AG09309 (cell line): ENCODE data around the gene CD9.
A peak's percentile ranks its signal among the peaks of the same experiment; 100 is the strongest.
"Not testable (repeated sequence)": the region's sequence is repeated elsewhere in the genome, so short reads cannot be mapped to it uniquely, and the experiment has no call there.

Experiments used
- DNase-seq: peaks from one replicate; pipeline ENCODE4 v3.0.0-alpha.2; 2010; ENCODE audit warnings: low read depth
- H3K4me3 ChIP-seq: 2 replicates; pipeline ENCODE4 v1.5.1; 2011; ENCODE audit warnings: mild to moderate bottlenecking, low read depth, low read length, moderate library complexity; ENCODE audit not compliant: control insufficient read depth
- TF ChIP-seq, protein P1 (sequence below): IDR thresholded peaks from 2 replicates; pipeline ENCODE4 v1.5.1; 2011; ENCODE audit warnings: mild to moderate bottlenecking, low read depth, low read length, inconsistent platforms; ENCODE audit not compliant: insufficient read depth, control insufficient read depth; ENCODE audit errors: missing control alignments

The CD9 gene, protein sequence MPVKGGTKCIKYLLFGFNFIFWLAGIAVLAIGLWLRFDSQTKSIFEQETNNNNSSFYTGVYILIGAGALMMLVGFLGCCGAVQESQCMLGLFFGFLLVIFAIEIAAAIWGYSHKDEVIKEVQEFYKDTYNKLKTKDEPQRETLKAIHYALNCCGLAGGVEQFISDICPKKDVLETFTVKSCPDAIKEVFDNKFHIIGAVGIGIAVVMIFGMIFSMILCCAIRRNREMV

DNA sequence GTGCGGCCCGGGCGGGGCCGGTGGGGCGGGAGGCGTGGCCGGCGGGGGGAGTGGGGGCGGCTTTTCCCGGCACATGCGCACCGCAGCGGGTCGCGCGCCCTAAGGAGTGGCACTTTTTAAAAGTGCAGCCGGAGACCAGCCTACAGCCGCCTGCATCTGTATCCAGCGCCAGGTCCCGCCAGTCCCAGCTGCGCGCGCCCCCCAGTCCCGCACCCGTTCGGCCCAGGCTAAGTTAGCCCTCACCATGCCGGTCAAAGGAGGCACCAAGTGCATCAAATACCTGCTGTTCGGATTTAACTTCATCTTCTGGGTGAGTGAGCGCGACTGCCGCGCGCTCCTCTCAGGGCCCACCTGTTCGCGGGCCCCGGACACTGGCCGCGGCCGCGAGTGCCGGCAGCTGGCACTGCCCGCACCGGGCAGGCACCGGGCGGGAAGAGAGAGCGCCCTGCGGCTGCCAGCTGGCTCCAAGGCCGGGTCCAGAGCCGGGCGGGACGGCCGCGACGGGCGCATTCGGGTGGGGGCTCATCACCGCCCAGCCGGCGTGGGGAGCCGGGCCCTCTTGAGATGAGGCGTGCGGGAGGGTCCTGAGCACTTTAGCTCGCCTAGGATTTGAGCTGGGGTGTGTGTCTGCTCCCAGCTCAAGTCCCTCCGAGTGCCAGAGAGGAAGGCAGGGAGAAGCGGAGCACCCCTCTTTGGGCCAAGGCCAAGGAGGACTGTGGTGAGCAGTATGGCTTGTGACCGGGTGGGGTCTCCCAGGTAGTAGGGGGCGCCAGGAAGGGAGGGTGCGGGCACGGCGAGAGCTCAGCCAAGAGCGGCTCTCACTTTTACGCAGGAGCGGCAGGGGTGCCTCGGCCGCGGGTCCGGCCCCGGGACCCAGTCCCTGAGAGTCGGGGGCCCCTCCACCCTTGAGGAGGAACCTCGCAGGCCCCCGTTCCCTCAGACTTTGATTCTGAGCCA is at the start of gene CD9:
Gene CD9, plus strand, starts transcription at position 145 of the 957 bp plus-strand sequence. Its CDS starts 100 bp downstream, at position 245.
- H3K4me3 ChIP-seq, result peak within 1 kb of the TSS; percentile 49
- DNase-seq, result no peak
- TF ChIP-seq, protein P1, sequence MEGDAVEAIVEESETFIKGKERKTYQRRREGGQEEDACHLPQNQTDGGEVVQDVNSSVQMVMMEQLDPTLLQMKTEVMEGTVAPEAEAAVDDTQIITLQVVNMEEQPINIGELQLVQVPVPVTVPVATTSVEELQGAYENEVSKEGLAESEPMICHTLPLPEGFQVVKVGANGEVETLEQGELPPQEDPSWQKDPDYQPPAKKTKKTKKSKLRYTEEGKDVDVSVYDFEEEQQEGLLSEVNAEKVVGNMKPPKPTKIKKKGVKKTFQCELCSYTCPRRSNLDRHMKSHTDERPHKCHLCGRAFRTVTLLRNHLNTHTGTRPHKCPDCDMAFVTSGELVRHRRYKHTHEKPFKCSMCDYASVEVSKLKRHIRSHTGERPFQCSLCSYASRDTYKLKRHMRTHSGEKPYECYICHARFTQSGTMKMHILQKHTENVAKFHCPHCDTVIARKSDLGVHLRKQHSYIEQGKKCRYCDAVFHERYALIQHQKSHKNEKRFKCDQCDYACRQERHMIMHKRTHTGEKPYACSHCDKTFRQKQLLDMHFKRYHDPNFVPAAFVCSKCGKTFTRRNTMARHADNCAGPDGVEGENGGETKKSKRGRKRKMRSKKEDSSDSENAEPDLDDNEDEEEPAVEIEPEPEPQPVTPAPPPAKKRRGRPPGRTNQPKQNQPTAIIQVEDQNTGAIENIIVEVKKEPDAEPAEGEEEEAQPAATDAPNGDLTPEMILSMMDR, result no peak

DNA sequence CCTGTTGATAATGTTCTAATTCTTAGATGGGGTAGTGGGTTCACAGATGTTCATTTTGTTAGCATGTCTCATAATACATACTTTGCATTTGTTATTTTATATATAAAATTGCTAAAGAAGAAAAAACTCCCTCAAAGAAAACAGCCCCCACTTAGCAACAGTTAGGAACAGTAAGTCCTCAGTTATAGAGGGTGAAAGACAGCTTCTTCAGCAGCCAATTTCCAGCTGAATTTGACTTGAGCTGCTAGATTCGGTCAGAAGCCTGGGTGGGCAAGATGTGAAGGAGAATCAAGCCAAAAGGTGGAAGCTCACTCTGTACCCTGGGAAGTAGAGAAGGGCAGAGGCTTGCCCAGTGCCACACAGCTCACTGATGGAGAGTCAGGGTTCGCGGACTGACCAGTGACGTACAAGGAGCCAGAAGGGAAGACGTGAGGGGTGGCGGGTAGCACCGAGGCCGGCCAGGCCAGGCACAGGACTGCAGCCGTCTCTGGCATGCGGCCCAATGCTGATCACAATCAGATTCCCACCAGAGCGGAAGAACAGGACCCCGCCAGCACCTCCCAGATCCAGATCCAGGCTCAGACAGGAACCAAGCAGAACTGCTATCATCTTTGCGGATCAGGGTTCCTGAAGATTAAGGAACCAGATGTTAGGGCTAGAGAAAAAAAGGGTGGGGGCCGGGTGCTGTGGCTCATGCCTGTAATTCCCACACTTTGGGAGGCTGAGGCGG is 45.3 kb upstream of the CD9 start:
- no peak overlapping the region for H3K4me3 ChIP-seq
- no peak for DNase-seq
- TF ChIP-seq, protein P1, result no peak

DNA sequence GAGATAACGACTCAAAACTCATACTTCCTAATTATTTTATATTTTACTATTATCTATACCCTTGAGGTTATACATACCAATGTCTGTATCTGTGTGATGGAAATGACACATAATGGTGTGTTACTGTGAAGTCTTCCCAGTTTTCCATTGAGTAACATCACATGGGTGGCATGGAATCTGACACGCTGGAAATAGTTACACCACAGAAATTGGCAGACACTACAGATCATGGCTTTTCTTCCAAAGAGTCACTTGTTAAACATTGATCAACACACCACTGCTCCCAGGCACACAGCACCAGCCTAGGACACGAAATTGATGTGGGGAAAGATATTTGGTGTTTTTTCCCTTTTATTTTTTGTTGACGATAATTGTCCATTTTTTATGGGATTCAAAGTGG is 42.7 kb upstream of the CD9 start:
- no peak overlapping the region for H3K4me3 ChIP-seq
- DNase-seq, result no peak
- TF ChIP-seq, protein P1, result no peak

DNA sequence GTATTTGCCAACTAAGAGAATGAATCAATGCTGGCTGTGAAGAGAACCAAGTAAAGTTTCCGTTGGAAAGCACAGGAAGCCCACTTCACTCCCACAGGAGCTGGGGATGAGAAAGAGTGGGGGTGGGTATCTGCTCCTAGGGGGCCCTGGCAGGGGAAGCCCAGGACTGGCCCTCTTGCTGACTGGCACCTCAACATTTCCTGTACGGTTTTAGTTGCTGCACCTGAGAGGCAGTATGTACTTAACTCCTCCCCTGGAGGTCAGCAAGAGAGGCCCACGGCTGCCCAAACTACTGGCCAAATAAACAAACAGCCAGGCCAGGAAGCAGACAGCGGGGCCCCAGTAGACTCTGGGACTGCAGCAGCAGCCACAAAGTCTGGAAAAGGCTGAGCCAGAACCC is 41.9 kb upstream of the CD9 start:
- H3K4me3 ChIP-seq, result no peak overlapping the region
- TF ChIP-seq, protein P1, result no peak
- no peak for DNase-seq

DNA sequence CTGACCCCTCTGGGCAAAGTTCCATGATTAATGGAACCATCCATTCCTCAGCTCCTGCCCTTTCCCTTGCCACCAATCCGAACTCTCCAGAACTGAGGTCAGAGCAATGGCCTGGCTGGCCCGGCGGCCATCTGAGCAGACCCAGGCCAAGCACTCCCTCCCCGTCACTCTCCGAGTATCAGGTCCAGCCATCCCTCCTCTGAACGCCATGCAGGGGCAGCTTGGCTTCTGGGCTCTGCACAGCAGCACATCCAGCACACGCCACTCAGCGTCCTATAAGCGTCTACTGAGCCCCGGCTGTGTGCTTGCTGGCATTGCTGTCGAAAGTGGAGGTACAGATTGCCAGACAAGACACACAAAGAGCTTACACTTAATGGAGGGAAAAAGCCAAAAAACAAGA is 41.5 kb upstream of the CD9 start:
- TF ChIP-seq, protein P1, result no peak
- H3K4me3 ChIP-seq, result no peak overlapping the region
- no peak for DNase-seq

DNA sequence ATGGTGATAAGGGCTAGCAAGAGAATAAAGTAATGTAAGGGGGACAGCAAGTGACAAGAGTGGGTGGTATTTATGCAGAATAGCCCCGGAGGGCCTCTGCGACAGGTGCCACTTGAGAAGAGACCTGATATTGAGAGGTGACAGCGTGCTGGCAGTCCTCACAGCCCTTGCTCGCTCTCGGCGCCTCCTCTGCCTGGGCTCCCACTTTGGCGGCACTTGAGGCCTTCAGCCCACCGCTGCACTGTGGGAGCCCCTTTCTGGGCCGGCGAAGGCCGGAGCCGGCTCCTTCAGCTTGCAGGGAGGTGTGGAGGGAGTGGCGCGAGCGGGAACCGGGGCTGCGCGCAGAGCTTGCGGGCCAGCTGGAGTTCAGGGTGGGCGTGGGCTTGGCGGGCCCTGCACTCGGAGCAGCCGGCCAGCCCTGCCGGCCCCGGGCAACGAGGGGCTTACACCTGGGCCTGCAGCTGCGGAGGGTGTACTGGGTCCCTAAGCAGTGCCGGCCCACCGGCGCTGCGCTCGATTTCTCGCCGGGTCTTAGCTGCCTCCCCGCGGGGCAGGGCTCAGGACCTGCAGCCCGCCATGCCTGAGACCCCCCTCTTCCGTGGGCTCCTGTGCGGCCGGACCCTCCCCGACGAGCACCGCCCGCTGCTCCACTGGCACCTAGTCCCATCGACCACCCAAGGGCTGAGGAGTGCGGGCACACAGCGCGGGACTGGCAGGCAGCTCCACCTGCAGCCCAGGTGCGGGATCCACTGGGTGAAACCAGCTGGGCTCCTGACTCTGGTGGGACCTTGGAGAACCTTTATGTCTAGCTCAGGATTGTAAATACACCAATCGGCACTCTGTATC is 40.8 kb upstream of the CD9 start:
- DNase-seq, H3K4me3 ChIP-seq: not testable (repeated sequence)

DNA sequence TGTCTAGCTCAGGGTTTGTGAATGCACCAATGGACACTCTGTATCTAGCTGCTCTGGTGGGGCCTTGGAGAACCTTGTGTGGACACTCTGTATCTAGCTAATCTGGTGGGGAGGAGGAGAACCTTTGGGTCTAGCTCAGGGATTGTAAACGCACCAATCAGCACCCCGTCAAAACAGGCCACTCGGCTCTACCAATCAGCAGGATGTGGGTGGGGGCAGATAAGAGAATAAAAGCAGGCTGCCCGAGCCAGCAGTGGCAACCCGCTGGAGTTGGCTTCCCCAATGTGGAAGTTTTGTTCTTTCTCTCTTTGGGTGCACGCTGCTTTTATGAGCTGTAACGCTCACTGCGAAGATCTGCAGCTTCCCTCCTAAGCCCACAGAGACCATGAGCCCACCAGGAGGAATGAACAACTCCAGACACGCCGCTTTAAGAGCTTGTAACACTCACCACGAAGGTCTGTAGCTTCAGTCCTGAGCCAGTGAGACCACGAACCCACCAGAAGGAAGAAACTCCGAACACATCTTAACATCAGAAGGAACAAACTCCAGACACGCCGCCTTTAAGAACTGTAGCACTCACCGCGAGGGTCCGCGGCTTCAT is 40.1 kb upstream of the CD9 start:
- not testable (repeated sequence) for H3K4me3 ChIP-seq, DNase-seq
